Hepatocyte (in vitro differentiated cells): ENCODE measurements around the gene SPATS2. TPM values are rescaled to one million over a fixed set of nuclear protein-coding genes. Genes with fewer than 3 reads are reported as not detected.

Source experiments
- DNase-seq: peaks from one replicate; pipeline ENCODE4 v3.0.0-alpha.2; 2016; ENCODE audit warnings: low spot score
- H2AFZ ChIP-seq: fragments of 200-600 bp; sonication (generic); 2 replicates; pipeline ENCODE4 v1.6.0; 2016; ENCODE audit warnings: antibody characterized with exemption, mild to moderate bottlenecking
- H3K27ac ChIP-seq: fragments of 200-600 bp; sonication (generic); 2 replicates; pipeline ENCODE4 v1.5.1; 2016; ENCODE audit warnings: mild to moderate bottlenecking
- H3K27me3 ChIP-seq: fragments of 200-600 bp; sonication (generic); 2 replicates; pipeline ENCODE4 v1.6.1; 2016
- H3K36me3 ChIP-seq: fragments of 200-600 bp; sonication (generic); replicated peaks from 2 replicates; pipeline ENCODE4 v1.5.1; 2016; ENCODE audit warnings: low read depth; ENCODE audit not compliant: insufficient read depth
- H3K4me1 ChIP-seq: fragments of 200-600 bp; sonication (generic); 2 replicates; pipeline ENCODE4 v1.5.1; 2016; ENCODE audit warnings: mild to moderate bottlenecking, moderate library complexity; ENCODE audit not compliant: insufficient read depth
- H3K4me2 ChIP-seq: fragments of 200-600 bp; sonication (generic); 2 replicates; pipeline ENCODE4 v1.6.0; 2016
- H3K4me3 ChIP-seq: fragments of 200-600 bp; sonication (generic); 2 replicates; pipeline ENCODE4 v1.5.1; 2016; ENCODE audit warnings: mild to moderate bottlenecking
- H3K79me2 ChIP-seq: fragments of 200-600 bp; sonication (generic); 2 replicates; pipeline ENCODE4 v1.6.0; 2017; ENCODE audit warnings: mild to moderate bottlenecking
- H3K9me2 ChIP-seq: fragments of 200-600 bp; sonication (generic); replicated peaks from 2 replicates; pipeline ENCODE4 v1.6.0; 2017; ENCODE audit warnings: mild to moderate bottlenecking; ENCODE audit not compliant: insufficient read depth
- H3K9me3 ChIP-seq: fragments of 200-600 bp; sonication (generic); 2 replicates; pipeline ENCODE4 v1.5.1; 2016; ENCODE audit warnings: low read depth, mild to moderate bottlenecking
- H4K20me1 ChIP-seq: fragments of 200-600 bp; sonication (generic); 2 replicates; pipeline ENCODE4 v1.6.0; 2016; ENCODE audit warnings: mild to moderate bottlenecking; ENCODE audit not compliant: insufficient read depth, poor library complexity, severe bottlenecking
- EZH2 ChIP-seq: fragments of 200-600 bp; sonication (generic); IDR thresholded peaks from 2 replicates; pipeline ENCODE4 v1.6.1; 2016; ENCODE audit warnings: antibody characterized with exemption, mild to moderate bottlenecking, borderline replicate concordance
- EZH2phosphoT487 ChIP-seq: fragments of 200-600 bp; sonication (generic); IDR thresholded peaks from one replicate; pipeline ENCODE4 v1.6.1; 2018; ENCODE audit warnings: antibody characterized with exemption, mild to moderate bottlenecking, low read depth, moderate library complexity; ENCODE audit not compliant: unreplicated experiment, severe bottlenecking
- WGBS: methylation state at CpG from one replicate; pipeline ENCODE4 v1.1.6; 2016; ENCODE audit warnings: low lambda C conversion rate; ENCODE audit errors: missing lambda C conversion rate; 5-methylcytosine and 5-hydroxymethylcytosine counted together
- polyA plus RNA-seq: library from polyadenylated mRNA; unstranded; fragments of >200 nt; fragmentation: Nextera tagmentation; extraction: Ambion mirVana; gene quantifications from 2 replicates; pipeline ENCODE4 v1.2.1, GENCODE V29; 2016
- total RNA-seq: library from RNA; depleted of rRNA; stranded (reverse); fragments of >200 nt; gene quantifications from 2 replicates; pipeline ENCODE4 v1.2.3, GENCODE V29; 2014
- TF ChIP-seq, protein P1 (sequence below): fragments of 200-600 bp; sonication (generic); IDR thresholded peaks from 2 replicates; pipeline ENCODE4 v1.5.1; 2016; ENCODE audit warnings: antibody characterized with exemption, mild to moderate bottlenecking; ENCODE audit not compliant: poor library complexity

Gene SPATS2
- total and polyA plus RNA-seq, 2 experiments from 2014 or later = 24.9 to 39.8 TPM

DNA sequence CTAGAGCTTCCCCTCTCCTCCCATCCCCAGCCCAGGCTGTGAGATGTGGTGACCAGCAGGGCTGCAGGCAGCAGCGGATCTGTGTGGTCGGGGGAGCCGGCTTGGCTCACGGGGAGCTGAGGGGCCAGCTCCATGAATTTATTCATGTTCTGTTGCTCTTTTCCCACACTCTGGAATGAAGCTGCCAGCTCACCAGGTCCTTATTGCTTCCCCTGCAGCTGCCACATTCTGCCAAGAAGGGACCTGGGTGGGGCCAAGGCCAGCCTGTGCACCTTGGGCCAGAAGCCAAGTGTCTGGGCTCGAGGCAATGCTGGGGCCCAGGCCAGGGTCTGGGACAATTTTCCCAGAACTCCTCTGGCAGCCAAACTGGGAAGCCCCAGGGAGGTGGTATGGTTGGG is 27.8 kb upstream of the SPATS2 start:
- no peak for DNase-seq
- TF ChIP-seq EZH2phosphoT487 = no peak
- TF ChIP-seq, protein P1, sequence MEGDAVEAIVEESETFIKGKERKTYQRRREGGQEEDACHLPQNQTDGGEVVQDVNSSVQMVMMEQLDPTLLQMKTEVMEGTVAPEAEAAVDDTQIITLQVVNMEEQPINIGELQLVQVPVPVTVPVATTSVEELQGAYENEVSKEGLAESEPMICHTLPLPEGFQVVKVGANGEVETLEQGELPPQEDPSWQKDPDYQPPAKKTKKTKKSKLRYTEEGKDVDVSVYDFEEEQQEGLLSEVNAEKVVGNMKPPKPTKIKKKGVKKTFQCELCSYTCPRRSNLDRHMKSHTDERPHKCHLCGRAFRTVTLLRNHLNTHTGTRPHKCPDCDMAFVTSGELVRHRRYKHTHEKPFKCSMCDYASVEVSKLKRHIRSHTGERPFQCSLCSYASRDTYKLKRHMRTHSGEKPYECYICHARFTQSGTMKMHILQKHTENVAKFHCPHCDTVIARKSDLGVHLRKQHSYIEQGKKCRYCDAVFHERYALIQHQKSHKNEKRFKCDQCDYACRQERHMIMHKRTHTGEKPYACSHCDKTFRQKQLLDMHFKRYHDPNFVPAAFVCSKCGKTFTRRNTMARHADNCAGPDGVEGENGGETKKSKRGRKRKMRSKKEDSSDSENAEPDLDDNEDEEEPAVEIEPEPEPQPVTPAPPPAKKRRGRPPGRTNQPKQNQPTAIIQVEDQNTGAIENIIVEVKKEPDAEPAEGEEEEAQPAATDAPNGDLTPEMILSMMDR = no peak
- no peak for TF ChIP-seq EZH2
- Histone ChIP-seq H3K4me3 (no peak overlapping the region), H3K27ac (no peak overlapping the region), H3K4me2 (no peak overlapping the region), H3K9me3 (no peaks in the 10 kb centered on the region), H3K79me2 (no peaks in the 10 kb centered on the region), H4K20me1 (no peaks in the 10 kb centered on the region), H3K4me1 (peaks cover 14% of the 10 kb centered on the region), H3K27me3 (peaks cover 98% of the 10 kb centered on the region), H3K36me3 (no peaks in the 10 kb centered on the region), H3K9me2 (no peaks in the 10 kb centered on the region), H2AFZ (no peak overlapping the region)
- WGBS = 51% methylated on average over 5 of the region's 5 CpGs

GRCh38 chr12:49340095-49340870 is 27.0 kb upstream of the SPATS2 start:
- Histone ChIP-seq H3K27ac (no peak overlapping the region), H3K36me3 (no peaks in the 10 kb centered on the region), H4K20me1 (no peaks in the 10 kb centered on the region), H2AFZ (no peak overlapping the region), H3K9me3 (no peaks in the 10 kb centered on the region), H3K79me2 (no peaks in the 10 kb centered on the region), H3K4me1 (peaks cover 21% of the 10 kb centered on the region), H3K9me2 (no peaks in the 10 kb centered on the region), H3K4me3 (no peak overlapping the region), H3K4me2 (no peak overlapping the region), H3K27me3 (peaks cover 98% of the 10 kb centered on the region)
- 59% methylated on average over 6 of the region's 6 CpGs for WGBS
- no peak for DNase-seq
- TF ChIP-seq EZH2phosphoT487 (no peak), EZH2 (no peak)
- TF ChIP-seq, protein P1 = no peak

GRCh38 chr12:49340971-49341776 is 26.1 kb upstream of the SPATS2 start:
- 33% methylated on average over 14 of the region's 14 CpGs for WGBS
- TF ChIP-seq, protein P1 = no peak
- TF ChIP-seq EZH2phosphoT487 (no peak), EZH2 (no peak)
- Histone ChIP-seq H3K4me3 (no peak overlapping the region), H3K9me3 (no peaks in the 10 kb centered on the region), H3K27ac (no peak overlapping the region), H3K36me3 (no peaks in the 10 kb centered on the region), H3K4me1 (peaks cover 29% of the 10 kb centered on the region), H3K4me2 (peak overlapping the region; percentile 81), H3K27me3 (peaks cover 97% of the 10 kb centered on the region), H3K9me2 (no peaks in the 10 kb centered on the region), H2AFZ (no peak overlapping the region), H3K79me2 (no peaks in the 10 kb centered on the region), H4K20me1 (no peaks in the 10 kb centered on the region)
- DNase-seq = no peak
